KMS-11 (cell line): ENCODE results near the gene TNNI2.

Source experiments
- H2AFZ ChIP-seq: fragments of 200-600 bp; sonication (generic); 2 replicates; pipeline ENCODE4 v1.6.1; 2016; ENCODE audit warnings: antibody characterized with exemption, mixed run types, low read depth
- H3K27ac ChIP-seq: fragments of 200-600 bp; sonication (generic); 2 replicates; pipeline ENCODE4 v1.6.1; 2016; ENCODE audit warnings: mild to moderate bottlenecking, mixed run types
- H3K27me3 ChIP-seq: fragments of 200-600 bp; sonication (generic); 2 replicates; pipeline ENCODE4 v1.6.1; 2017; ENCODE audit warnings: mild to moderate bottlenecking, low read depth, mixed run types, moderate library complexity; ENCODE audit not compliant: insufficient read depth
- H3K36me3 ChIP-seq: fragments of 200-600 bp; sonication (generic); 2 replicates; pipeline ENCODE4 v1.6.1; 2017; ENCODE audit warnings: mild to moderate bottlenecking, mixed run types; ENCODE audit not compliant: insufficient read depth
- H3K4me1 ChIP-seq: fragments of 200-600 bp; sonication (generic); 2 replicates; pipeline ENCODE4 v1.6.1; 2016; ENCODE audit warnings: mild to moderate bottlenecking, low read depth, mixed run types; ENCODE audit not compliant: poor library complexity, severe bottlenecking
- H3K4me2 ChIP-seq: fragments of 200-600 bp; sonication (generic); 2 replicates; pipeline ENCODE4 v1.7.0; 2016; ENCODE audit warnings: mild to moderate bottlenecking, mixed run types
- H3K4me3 ChIP-seq: fragments of 200-600 bp; sonication (generic); IDR thresholded peaks from 2 replicates; pipeline ENCODE4 v1.6.1; 2017; ENCODE audit warnings: low read depth, low read length, mixed read lengths; ENCODE audit not compliant: insufficient read depth
- H3K79me2 ChIP-seq: fragments of 200-600 bp; sonication (generic); 2 replicates; pipeline ENCODE4 v1.6.1; 2016; ENCODE audit warnings: low read depth, mixed run types; ENCODE audit not compliant: insufficient read depth
- H3K9ac ChIP-seq: fragments of 200-600 bp; sonication (generic); 2 replicates; pipeline ENCODE4 v1.6.1; 2016; ENCODE audit warnings: mild to moderate bottlenecking, mixed run types
- H4K20me1 ChIP-seq: fragments of 200-600 bp; sonication (generic); 2 replicates; pipeline ENCODE4 v1.6.1; 2016; ENCODE audit warnings: mild to moderate bottlenecking, mixed run types; ENCODE audit not compliant: insufficient read depth
- TF ChIP-seq, protein P1 (sequence below): fragments of 200-600 bp; sonication (generic); conservative IDR thresholded peaks from 2 replicates; pipeline ENCODE4 v1.6.1; 2017; ENCODE audit warnings: low read depth, mild to moderate bottlenecking, antibody characterized with exemption, low read length, moderate library complexity, mixed read lengths

TNNI2 gene

DNA sequence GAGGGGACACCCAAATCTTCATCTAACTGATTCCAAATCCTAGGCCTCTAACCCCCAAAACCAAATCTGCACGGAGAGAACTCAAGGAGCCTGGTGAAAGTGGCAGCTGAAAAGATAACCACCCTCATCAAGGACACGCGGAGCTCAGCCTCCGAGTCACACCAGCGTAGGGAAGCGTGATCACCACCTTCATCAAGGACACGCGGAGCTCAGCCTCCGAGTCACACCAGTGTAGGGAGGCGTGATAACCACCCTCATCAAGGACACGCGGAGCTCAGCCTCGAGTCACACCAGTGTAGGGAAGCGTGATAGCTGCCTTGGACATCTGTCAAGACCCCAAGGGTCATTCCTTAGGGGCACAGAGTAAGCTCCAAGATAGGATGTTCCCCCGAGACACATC is 33.3 kb upstream of the TNNI2 start:
- no peaks in the 10 kb centered on the region for H3K4me1 ChIP-seq
- H3K9ac ChIP-seq: no peak overlapping the region
- H3K27ac ChIP-seq: no peak overlapping the region
- no peak overlapping the region for H2AFZ ChIP-seq
- H3K27me3 ChIP-seq: peaks cover 82% of the 10 kb centered on the region
- no peaks in the 10 kb centered on the region for H4K20me1 ChIP-seq
- no peak overlapping the region for H3K4me2 ChIP-seq
- H3K4me3 ChIP-seq: no peak overlapping the region
- TF ChIP-seq, protein P1, sequence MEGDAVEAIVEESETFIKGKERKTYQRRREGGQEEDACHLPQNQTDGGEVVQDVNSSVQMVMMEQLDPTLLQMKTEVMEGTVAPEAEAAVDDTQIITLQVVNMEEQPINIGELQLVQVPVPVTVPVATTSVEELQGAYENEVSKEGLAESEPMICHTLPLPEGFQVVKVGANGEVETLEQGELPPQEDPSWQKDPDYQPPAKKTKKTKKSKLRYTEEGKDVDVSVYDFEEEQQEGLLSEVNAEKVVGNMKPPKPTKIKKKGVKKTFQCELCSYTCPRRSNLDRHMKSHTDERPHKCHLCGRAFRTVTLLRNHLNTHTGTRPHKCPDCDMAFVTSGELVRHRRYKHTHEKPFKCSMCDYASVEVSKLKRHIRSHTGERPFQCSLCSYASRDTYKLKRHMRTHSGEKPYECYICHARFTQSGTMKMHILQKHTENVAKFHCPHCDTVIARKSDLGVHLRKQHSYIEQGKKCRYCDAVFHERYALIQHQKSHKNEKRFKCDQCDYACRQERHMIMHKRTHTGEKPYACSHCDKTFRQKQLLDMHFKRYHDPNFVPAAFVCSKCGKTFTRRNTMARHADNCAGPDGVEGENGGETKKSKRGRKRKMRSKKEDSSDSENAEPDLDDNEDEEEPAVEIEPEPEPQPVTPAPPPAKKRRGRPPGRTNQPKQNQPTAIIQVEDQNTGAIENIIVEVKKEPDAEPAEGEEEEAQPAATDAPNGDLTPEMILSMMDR: no peak
- no peaks in the 10 kb centered on the region for H3K36me3 ChIP-seq
- no peaks in the 10 kb centered on the region for H3K79me2 ChIP-seq

DNA sequence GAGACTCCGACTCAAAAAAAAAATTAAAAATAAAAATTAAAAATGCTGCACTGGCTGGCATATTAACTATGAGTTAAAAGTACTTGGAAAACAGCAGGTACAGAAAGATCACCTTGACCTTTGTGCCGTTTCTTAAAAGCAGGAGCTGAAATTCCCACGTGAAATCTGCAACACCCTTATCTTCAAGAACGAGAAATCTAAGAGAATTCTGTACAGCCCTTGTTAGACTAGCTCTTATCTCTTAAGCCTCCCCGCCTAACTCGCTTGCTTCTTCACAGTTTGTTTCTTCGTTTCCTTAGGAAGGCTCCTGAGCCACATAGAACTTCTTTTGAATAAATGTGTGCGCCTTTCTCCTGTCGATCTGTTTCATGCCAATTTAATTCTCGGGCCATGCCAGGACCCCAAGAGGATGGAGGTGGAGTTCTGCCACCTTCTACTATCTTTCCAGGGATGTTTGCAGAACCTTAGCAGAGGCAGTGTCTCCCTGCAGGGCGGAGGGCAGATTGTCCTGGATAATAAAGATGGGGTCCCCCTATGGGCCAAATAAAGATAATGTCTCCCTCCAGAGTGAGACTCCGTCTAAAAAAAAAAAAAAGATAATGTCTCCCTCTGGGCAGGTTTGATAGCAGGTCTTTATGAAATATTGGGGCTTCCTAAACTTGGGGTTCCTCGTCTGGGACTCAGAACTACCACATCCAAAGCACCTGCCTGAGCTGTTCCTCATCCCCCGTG is 31.4 kb upstream of the TNNI2 start:
- H3K79me2 ChIP-seq: no peaks in the 10 kb centered on the region
- no peak overlapping the region for H2AFZ ChIP-seq
- H3K36me3 ChIP-seq: no peaks in the 10 kb centered on the region
- no peaks in the 10 kb centered on the region for H3K4me1 ChIP-seq
- no peak overlapping the region for H3K4me3 ChIP-seq
- TF ChIP-seq, protein P1: no peak
- no peak overlapping the region for H3K9ac ChIP-seq
- H3K27me3 ChIP-seq: peaks cover 82% of the 10 kb centered on the region
- no peak overlapping the region for H3K4me2 ChIP-seq
- H4K20me1 ChIP-seq: no peaks in the 10 kb centered on the region
- H3K27ac ChIP-seq: no peak overlapping the region

DNA sequence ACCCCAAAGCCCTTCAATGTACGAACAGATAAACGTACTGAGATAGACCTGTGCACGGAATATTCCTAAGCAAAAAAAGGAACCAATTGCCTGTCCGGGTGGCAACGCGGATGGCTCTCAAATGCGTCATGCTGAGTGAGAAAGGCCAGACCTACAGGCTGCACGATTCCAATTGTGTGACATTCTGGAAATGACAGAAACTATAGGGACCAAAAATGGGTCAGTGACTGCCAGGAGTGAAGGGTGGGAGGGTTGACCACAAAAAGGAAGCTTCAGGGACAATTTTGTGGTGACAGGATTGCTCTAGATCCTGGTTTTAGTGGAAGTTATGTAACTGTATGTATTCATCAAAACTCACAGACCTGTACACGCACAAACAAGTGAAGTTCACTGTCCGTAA is 28.0 kb upstream of the TNNI2 start:
- no peaks in the 10 kb centered on the region for H3K36me3 ChIP-seq
- H2AFZ ChIP-seq: no peak overlapping the region
- H3K4me2 ChIP-seq: no peak overlapping the region
- H3K27me3 ChIP-seq: peaks cover 96% of the 10 kb centered on the region
- no peak overlapping the region for H3K27ac ChIP-seq
- TF ChIP-seq, protein P1: no peak
- H3K4me3 ChIP-seq: no peak overlapping the region
- H3K79me2 ChIP-seq: no peaks in the 10 kb centered on the region
- H3K9ac ChIP-seq: no peak overlapping the region
- no peaks in the 10 kb centered on the region for H4K20me1 ChIP-seq
- no peaks in the 10 kb centered on the region for H3K4me1 ChIP-seq

DNA sequence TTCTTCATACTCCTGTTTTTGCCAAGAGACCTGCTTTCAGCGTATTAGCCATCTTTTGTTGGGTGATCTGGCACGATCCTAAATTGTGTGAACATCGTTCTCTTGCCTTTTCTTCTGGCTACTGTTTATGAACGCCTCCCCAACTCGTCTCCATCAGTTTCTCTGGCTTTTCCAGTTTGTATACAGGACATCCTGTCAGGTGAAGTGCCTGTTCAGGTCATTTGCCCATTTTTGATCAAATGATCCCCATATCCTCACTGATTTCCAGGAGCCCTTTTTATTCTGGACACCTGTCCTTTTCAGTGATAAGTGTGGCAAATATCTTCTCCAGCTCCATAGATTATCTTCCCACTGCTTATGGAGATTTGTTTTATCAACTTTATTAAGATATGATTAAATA is 26.5 kb upstream of the TNNI2 start:
- H3K27me3 ChIP-seq: peaks cover 94% of the 10 kb centered on the region
- TF ChIP-seq, protein P1: no peak

More for the DNA sequence above, 26.5 kb upstream of the TNNI2 start:
- H2AFZ ChIP-seq: no peak overlapping the region
- H3K4me3 ChIP-seq: no peak overlapping the region
- H3K36me3 ChIP-seq: no peaks in the 10 kb centered on the region
- no peak overlapping the region for H3K27ac ChIP-seq
- no peak overlapping the region for H3K4me2 ChIP-seq
- H3K9ac ChIP-seq: no peak overlapping the region
- no peaks in the 10 kb centered on the region for H4K20me1 ChIP-seq
- no peaks in the 10 kb centered on the region for H3K79me2 ChIP-seq
- no peaks in the 10 kb centered on the region for H3K4me1 ChIP-seq
